GM21423 (cell line): ENCODE data around the gene COMT.

Source experiments
- ATAC-seq: cut with Tn5 transposase; IDR thresholded peaks from one replicate; pipeline ENCODE4 v1.9.1; 2021; ENCODE audit warnings: mild to moderate bottlenecking, moderate library complexity; ENCODE audit not compliant: unreplicated experiment

The COMT gene

DNA sequence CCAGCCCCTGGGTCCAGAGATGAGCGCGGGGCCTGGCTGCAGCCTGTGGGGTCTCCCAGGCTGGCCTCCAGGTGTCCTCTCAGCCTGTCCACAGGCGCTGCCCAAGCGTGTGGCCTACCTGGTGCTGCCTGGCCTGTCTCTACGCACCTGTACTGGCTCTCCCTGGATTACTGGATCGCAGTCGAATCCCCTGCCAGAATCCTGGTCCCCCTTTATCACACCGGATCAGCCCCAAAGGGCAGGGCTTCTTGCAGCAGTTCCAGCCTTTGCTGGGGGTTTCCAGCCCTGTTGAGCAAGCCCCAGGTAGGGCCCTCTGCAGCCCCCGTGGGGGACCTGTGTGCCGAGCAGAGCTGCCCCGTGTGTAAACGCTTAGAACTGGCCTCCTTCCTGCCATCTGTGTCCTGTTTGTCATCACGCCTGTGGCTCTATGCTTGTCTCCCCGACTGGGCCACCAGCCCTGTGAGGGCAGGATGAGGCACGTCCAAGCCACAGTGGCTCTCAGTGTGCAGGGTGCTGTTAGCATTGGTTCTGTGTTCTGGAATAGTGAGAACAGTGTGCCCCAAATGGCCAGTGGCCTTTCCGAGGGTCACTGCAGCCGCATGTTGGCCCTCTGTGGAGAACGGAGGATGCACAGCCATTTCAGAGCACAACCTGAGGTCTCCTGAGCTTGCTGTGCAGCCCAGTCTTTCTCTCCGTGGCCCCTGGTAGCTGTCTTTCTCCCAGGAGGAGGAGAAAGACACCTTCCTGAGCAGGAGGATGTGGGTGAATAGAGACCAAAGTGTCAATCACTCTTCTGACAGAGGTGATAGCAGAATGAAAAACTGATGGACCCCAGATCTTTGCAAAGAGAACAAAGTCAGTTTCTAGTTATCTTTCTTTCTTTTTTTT, 13.9 kb downstream of the COMT start:
- ATAC-seq = no peak

DNA sequence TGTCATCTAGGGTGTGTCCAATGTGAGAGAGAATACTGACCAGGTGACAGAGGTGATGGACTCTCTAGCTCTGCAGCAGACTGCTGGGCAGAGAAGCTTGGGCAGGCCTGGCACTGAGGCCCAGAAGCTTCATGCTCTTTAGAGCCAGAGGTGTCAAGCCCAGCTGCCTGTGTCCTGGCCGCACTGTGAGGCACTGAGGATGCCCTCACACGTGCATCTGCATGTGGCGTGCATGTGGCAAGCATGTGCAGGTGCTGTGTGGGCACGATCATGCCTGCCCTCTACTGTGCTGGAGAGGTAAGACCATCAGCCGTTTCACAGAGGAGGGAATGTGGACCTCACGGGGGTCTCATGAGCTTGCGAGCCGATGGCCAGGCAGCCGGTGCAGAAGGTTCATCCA, 15.9 kb downstream of the COMT start:
- ATAC-seq = no peak

- no peak for ATAC-seq
These were observed 16.8 kb downstream of the COMT start for GRCh38 chr22:19958083-19959042.

GRCh38 chr22:19959043-19959586, 17.5 kb downstream of the COMT start:
- ATAC-seq = no peak

DNA sequence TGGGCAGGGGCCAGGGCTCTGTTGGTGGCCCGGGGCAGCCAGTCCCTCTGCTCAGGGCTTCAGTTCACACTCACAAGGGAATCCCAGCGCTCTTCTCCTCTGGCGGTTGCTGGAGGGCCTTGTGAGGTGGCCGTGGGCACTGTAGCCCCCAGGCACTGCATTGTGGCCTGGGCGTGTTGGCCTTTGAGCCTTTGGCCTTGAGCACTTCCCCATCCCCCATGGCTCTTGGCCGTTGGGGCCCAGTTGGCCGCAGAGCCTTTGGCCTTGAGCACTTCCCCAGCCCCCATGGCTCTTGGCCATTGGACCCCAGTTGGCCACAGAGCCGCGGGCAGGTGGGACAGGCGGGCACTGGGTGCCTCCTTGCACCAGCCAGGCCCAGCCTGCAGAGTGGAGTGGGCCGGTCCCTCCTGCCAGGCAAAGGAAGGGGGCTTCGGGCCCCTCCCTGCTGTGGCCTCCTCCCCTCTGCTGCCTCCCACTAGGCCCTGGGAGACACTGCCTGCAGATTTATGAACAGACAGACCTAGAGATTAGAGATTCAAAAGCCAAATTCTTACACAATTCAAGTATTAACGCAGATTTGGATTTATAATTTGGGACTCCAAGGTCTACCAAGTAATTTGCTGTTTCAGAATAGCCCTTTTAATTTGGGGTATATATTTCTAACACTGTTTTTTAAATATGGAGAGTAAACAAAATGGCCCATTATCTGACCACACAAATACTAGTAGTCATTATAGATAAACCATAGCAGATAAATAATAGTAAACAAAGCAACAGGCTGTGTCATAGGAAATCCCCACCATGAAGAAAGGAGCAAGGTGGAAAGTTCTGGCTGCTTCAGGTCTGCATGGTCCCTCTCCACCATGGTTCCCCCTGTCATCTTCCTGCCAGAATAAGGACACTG, 18.3 kb downstream of the COMT start:
- no peak for ATAC-seq

DNA sequence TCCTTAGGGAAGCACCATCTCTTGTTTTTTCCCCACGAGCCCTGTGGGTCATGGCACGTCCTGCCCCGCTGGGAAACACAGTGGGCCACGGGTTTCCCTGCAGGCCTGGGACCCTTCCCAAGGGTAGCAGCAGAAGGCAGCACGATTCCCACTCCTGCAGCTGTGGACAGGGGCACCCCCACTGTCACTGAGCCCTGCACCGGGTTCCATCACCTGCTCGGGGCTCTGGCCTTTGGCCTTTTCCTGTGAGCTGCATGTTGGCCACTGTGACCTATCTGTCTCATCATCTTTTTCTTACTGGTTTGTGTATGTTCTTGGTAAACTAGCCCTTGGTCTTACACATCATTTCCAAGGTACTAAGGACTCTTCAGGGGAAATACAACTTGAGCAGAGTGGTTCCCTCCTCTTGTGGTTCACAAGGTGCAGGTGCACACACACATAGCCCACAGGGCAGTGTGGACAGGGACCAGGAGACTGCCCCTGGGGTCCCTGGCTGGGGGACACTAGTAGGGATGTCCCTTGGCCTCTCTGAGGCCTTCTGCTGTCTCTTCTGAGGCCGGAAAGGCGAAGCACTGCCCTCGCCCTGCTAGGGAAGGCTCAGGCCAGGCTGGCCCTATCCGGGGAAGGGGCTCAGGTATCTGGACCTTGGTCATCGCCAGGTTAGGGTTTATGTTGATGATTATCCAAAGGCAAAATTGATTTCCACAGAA, 19.1 kb downstream of the COMT start:
- no peak for ATAC-seq

DNA sequence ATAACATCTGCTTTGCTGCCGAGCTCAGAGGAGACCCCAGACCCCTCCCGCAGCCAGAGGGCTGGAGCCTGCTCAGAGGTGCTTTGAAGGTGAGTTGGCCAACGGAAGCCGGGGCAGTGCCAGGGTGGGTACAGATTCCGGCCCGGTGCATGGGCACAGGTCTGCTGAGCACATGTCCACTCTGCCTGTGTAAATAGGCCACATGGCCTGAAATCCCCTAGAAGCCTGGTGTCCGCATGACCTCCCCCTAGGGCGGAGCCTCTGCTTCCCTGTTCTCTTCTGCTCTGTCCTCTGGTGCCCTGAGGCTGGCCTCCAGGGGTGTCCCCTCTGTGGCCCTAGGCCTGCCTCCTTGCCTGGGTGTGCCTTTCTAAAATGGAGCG, 19.6 kb downstream of the COMT start:
- ATAC-seq = no peak

DNA sequence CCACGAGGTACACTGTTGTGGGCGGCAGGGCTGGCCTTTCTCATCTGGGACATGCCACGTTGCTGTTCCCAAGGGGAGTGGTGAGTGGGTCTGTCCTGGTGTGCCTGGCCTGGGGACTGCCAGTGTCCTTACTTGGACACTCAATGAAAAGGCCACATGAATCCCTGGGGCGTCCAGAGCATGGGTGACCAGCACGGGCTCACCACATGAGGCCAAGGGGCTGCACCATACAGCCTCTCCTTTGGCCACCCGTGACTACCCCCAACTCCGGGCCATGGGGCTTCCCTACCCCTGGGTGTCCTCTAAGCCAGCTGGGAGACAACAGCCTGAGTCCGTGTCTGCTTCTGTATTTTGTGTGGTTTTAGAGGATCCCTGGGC, 20.3 kb downstream of the COMT start:
- no peak for ATAC-seq

- no peak for ATAC-seq
These were observed 20.8 kb downstream of the COMT start for GRCh38 chr22:19962246-19962908.

DNA sequence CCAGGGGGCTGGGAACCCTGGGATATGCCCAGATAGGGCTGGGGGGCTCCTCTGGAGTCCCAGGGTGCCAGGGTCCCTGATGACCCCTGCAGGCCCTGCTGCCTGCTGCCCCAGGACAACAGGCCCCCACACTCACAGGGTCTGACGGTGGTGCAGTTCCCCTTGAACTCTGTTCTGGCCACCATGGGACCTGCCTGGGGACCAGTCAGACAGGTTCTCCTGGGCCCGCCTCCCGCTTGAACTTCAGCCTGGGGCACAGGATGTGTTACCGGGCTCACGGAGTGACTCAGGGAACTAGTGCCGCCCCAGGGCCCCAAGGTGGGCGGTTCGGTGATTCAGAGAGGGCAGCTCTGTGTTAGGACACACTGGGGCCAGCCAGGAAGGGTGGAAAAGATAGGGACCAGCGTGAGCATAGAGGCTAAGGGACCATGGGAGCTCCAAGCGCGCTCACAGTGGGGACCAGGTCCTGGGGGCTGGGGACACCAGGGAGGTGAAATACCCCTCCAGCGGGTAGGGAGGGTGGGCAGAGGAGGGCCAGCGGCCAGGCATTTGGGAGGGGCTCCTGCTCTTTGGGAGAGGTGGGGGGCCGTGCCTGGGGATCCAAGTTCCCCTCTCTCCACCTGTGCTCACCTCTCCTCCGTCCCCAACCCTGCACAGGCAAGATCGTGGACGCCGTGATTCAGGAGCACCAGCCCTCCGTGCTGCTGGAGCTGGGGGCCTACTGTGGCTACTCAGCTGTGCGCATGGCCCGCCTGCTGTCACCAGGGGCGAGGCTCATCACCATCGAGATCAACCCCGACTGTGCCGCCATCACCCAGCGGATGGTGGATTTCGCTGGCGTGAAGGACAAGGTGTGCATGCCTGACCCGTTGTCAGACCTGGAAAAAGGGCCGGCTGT, 21.6 kb downstream of the COMT start:
- no peak for ATAC-seq

DNA sequence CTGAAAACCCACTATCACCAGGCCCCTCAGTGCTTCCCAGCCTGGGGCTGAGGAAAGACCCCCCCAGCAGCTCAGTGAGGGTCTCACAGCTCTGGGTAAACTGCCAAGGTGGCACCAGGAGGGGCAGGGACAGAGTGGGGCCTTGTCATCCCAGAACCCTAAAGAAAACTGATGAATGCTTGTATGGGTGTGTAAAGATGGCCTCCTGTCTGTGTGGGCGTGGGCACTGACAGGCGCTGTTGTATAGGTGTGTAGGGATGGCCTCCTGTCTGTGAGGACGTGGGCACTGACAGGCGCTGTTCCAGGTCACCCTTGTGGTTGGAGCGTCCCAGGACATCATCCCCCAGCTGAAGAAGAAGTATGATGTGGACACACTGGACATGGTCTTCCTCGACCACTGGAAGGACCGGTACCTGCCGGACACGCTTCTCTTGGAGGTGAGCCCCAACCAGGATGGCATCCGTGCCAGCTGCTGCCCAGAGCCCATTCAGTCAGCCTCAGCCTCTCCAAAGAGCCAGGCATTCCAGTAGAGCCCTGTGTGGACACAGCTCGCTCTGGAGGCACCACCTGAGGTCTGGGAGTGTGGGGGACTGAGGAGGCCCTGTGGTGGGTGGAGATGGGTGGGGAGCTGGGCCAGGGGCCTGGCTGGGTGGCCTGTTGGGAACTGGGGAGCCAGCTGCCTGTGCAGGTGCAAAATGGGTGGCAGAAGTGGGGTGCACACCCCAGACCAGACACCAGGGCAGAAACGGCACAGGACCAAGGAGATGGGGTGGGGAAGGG, 22.5 kb downstream of the COMT start:
- no peak for ATAC-seq

GRCh38 chr22:19964701-19965386, 23.3 kb downstream of the COMT start:
- no peak for ATAC-seq

DNA sequence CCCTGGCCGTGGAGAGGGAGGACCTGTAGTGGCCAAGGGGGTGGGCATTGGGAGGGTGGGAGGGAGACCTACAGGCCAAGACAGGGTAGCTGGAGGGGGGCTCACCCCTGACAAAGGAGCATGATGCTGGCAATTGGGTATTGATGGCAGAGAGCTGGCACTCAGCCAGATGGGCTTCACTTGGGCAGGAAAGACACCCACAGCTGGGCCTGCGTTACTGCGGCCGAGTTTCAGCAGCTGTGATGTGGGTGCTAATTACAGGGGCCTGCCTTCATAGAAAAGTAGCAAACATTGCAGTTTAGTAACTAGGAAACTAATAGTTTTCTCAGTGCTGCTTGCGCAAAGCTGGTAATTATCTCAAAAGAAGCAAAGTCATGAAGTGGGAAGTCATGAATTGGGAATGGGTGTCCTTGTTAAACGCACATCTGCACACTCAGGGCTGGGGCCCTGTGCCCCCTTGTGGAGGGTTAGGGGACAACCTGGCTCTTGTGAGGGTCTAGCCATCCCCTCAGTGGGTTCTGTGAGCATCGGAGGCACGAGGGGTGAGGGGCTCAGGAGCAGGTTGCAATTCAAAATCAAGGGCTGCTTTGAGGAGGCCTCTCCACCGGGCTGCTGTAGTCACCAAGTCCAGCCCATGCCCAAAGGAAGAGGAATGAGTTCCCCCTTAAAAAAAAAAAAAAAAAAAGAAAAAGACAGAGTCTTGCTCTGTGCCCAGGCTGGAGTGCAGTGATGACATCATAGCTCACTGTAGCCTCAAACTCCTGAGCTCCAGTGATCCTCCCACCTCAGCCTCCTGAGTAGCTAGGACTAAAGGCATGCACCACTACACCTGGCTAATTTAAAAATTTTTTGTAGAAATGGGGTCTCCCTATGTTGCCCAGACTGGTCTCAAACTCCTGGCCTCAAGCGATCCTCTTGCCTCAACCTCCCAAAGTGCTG, 24.5 kb downstream of the COMT start:
- no peak for ATAC-seq

- no peak for ATAC-seq
These were observed 25.6 kb downstream of the COMT start for GRCh38 chr22:19966908-19967750.

GRCh38 chr22:19967850-19968449, 26.4 kb downstream of the COMT start:
- no peak for ATAC-seq
